ENCODE data around the gene KSR2.

DNA sequence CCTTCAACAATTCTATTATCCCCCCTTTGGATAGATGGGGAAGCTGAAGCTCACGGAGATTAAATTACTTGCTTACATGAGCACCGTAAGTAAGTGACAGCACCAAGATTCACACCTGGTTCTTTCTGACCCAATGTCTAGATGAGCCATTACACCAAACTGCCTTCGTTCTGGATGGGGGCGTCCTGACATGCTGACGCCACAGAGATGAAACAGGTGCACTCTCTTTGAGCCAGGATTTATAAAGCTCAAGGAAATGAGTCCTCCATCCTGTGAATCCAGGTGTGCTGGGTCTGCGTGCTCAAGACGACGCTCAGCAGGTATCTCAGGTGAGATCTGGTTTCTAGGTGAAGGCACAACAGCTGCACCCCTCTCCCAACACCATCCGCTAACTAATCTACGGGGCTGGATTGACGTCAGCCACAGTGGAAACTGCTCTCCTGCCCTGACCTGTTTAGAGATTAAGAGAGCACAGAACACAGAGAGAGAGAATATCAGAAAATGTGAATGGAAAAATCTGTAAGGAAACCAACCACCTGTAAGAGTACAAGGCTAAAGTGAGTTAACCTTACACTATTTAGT is 61.6 kb downstream of the KSR2 start:
- TF ChIP-seq, protein P1, sequence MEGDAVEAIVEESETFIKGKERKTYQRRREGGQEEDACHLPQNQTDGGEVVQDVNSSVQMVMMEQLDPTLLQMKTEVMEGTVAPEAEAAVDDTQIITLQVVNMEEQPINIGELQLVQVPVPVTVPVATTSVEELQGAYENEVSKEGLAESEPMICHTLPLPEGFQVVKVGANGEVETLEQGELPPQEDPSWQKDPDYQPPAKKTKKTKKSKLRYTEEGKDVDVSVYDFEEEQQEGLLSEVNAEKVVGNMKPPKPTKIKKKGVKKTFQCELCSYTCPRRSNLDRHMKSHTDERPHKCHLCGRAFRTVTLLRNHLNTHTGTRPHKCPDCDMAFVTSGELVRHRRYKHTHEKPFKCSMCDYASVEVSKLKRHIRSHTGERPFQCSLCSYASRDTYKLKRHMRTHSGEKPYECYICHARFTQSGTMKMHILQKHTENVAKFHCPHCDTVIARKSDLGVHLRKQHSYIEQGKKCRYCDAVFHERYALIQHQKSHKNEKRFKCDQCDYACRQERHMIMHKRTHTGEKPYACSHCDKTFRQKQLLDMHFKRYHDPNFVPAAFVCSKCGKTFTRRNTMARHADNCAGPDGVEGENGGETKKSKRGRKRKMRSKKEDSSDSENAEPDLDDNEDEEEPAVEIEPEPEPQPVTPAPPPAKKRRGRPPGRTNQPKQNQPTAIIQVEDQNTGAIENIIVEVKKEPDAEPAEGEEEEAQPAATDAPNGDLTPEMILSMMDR (IDR thresholded peaks at IDR 0.05): no peak
- no peak for TF ChIP-seq EP300 (IDR thresholded peaks at IDR 0.05)
